Measurements from ENCODE around the gene B3GALNT2. TPM values are rescaled to one million over a fixed set of nuclear protein-coding genes. Genes with fewer than 3 reads are reported as not detected.

B3GALNT2 gene
- total RNA-seq, 1 donor from 2014 or later: 20.3 TPM

DNA sequence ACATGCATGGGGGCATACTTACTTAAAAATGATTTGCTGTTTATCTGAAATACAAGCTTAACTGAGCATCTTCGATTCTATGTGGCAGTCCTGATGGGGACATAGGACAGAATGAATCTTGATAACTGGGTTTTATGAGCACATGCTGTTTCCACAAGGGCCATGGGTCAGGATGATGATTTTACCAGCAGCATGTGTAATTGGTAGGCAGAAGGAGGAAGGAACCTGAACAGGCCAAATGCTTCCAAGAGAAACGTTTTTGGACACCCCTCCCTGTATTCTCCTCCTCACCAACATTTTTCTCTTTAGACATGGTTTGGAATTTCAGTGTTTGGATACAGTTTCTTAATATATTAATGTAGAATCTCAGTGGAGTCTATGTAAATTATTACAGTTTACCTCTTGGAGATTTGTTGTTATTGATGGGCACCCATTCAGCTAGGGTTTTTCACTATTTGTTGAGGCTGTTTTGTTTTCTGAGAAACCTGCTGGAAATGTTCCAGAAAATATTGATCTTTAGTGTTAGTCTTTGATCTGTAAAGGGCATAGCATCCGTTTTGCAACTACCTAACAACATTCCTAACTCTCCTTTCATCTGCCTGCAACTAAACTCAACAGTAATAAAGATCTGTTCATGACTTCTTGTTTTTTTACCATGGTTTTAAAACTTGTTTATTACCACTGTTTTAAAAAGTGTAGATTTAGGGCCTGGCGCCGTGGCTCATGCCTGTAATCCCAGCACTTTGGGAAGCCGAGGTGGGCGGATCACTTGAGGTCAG, 95.0 kb downstream of the B3GALNT2 start:
- no peak for DNase-seq

GRCh38 chr1:235408503-235408960, 95.7 kb downstream of the B3GALNT2 start:
- no peak for DNase-seq

- no peak for DNase-seq
Observed at GRCh38 chr1:235407419-235407818, 96.8 kb downstream of the B3GALNT2 start.

GRCh38 chr1:235404190-235404589, 100.1 kb downstream of the B3GALNT2 start:
- no peak for DNase-seq

DNA sequence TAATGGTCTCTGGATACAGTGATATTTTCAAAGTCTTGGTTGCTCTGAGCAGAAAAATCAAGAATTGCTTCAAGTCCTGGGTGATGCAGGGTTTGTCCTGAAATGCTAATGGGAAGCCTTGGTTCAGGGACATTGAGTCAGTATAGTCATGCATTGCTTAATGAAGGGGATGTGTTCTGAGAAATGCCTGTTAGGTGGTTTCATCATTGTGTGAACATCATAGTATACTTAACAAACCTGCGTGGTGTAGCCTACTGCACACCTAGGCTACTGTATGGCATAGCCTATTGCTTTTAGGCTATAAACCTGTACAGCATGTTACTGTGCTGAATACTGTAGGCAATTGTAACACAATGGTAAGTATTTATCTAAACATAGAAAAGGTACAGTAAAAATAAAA, 100.7 kb downstream of the B3GALNT2 start:
- DNase-seq: no peak

GRCh38 chr1:235402457-235403200, 101.6 kb downstream of the B3GALNT2 start:
- no peak for DNase-seq

GRCh38 chr1:235401251-235401650, 103.0 kb downstream of the B3GALNT2 start:
- DNase-seq: no peak

Small RNA genes lying within 50 kb of the gene (small RNA-seq; reads per million reads assigned to genes)
- gene MTCO3P46: not detected
- gene MTND4LP21: not detected
- gene RPS21P1: not detected

Other genes with a start within 250 kb of the B3GALNT2 start
- 87.0 TPM for gene ARID4B, start 176.3 kb downstream of the B3GALNT2 start, total RNA-seq
- gene GGPS1, start 175.9 kb downstream of the B3GALNT2 start, total RNA-seq: 35.2 TPM
- gene TBCE, start 137.0 kb downstream of the B3GALNT2 start, total RNA-seq: 47.1 TPM
- 31.5 TPM for gene GNG4, start 145.3 kb upstream of the B3GALNT2 start, total RNA-seq